ENCODE data around the gene KTN1. TPM values are rescaled to one million over a fixed set of nuclear protein-coding genes. Genes with fewer than 3 reads are reported as not detected.

KTN1 gene
- total and polyA plus RNA-seq, 2 donors, result 102 to 125 TPM

DNA sequence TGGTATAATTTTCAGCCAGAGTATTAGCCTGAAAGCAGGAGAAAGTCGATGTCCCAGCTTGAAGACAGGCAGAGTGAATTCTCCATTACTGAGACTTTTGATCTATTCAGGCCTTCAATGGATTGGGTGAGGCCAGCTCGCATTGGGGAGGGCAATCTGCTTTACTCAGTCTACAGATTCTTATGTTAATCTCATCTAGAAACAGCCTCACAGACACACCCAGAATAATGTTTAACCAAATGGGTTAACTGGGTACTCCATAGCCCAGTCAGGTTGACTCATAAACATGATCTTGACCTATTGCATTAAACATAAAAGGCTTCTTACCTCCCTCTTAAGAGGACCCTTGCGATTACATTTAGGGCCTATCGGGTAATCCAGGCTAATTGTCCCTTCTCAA lies 118.0 kb downstream of the KTN1 start:
- no peak for DNase-seq (ENCODE audit: low read depth in 6 of 9, low spot score in 9 of 9)
- Histone ChIP-seq H3K4me1 (ENCODE audit: control insufficient read depth in 2 of 2, insufficient read depth in 2 of 2, low read length in 2 of 2) (no peaks in the 10 kb centered on the region), H3K27ac (ENCODE audit: low read depth in 1 of 2, low read length in 1 of 2) (no peak overlapping the region), H3K27me3 (ENCODE audit: control insufficient read depth in 2 of 2, insufficient read depth in 1 of 2, low read length in 1 of 2) (no peaks in the 10 kb centered on the region), H3K36me3 (ENCODE audit: control insufficient read depth in 2 of 2, insufficient read depth in 2 of 2, low read length in 1 of 2) (peaks cover 0 to 4% of the 10 kb centered on the region in 2 donors), H3K4me3 (ENCODE audit: low read length in 2 of 2) (no peak overlapping the region), H3K9me3 (ENCODE audit: control insufficient read depth in 2 of 2, insufficient read depth in 1 of 2, low read length in 1 of 2) (no peaks in the 10 kb centered on the region)
- WGBS, result 98% methylated on average over 4 of the region's 4 CpGs

- WGBS, result 88% methylated on average over 7 of the region's 7 CpGs
- no peak overlapping the region for H3K27ac ChIP-seq (ENCODE audit: low read depth in 1 of 2, low read length in 1 of 2)
- DNase-seq (ENCODE audit: low read depth in 6 of 9, low spot score in 9 of 9), result no peak
- H3K36me3 ChIP-seq (ENCODE audit: control insufficient read depth in 2 of 2, insufficient read depth in 2 of 2, low read length in 1 of 2), result no peaks in the 10 kb centered on the region
- H3K9me3 ChIP-seq (ENCODE audit: control insufficient read depth in 2 of 2, insufficient read depth in 1 of 2, low read length in 1 of 2), result no peaks in the 10 kb centered on the region
- no peak overlapping the region for H3K4me3 ChIP-seq (ENCODE audit: low read length in 2 of 2)
- no peaks in the 10 kb centered on the region for H3K4me1 ChIP-seq (ENCODE audit: control insufficient read depth in 2 of 2, insufficient read depth in 2 of 2, low read length in 2 of 2)
- H3K27me3 ChIP-seq (ENCODE audit: control insufficient read depth in 2 of 2, insufficient read depth in 1 of 2, low read length in 1 of 2), result no peaks in the 10 kb centered on the region
Measured at GRCh38 chr14:55699131-55700057, 119.4 kb downstream of the KTN1 start.

- no peaks in the 10 kb centered on the region for H3K27me3 ChIP-seq (ENCODE audit: control insufficient read depth in 2 of 2, insufficient read depth in 1 of 2, low read length in 1 of 2)
Measured at GRCh38 chr14:55701638-55702037, 121.6 kb downstream of the KTN1 start.

DNA sequence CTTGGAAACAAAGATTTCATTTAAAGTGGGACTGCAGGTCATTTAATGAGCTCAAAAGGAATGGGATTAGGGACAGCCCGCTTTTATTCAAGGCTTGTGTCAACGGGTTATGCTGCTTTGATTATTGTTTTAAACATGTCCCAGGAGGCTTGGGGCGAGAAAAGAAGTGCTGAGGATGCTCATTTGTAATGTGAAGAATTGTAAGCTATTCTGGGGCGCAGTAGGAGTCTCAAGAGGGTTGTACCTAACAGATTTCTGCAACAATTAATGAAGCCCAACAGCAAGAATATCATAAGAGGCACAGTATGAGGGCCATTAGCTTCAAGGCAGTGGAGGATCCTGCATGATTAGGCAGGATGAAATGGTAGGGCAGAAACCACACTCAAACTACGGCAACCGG lies 122.5 kb downstream of the KTN1 start:
- WGBS, result 94% methylated on average over 6 of the region's 6 CpGs
- Histone ChIP-seq H3K27me3 (ENCODE audit: control insufficient read depth in 2 of 2, insufficient read depth in 1 of 2, low read length in 1 of 2) (no peaks in the 10 kb centered on the region), H3K27ac (ENCODE audit: low read depth in 1 of 2, low read length in 1 of 2) (no peak overlapping the region), H3K4me1 (ENCODE audit: control insufficient read depth in 2 of 2, insufficient read depth in 2 of 2, low read length in 2 of 2) (peaks cover 17 to 18% of the 10 kb centered on the region in 2 donors), H3K9me3 (ENCODE audit: control insufficient read depth in 2 of 2, insufficient read depth in 1 of 2, low read length in 1 of 2) (no peaks in the 10 kb centered on the region), H3K36me3 (ENCODE audit: control insufficient read depth in 2 of 2, insufficient read depth in 2 of 2, low read length in 1 of 2) (no peaks in the 10 kb centered on the region), H3K4me3 (ENCODE audit: low read length in 2 of 2) (no peak overlapping the region)
- no peak for DNase-seq (ENCODE audit: low read depth in 6 of 9, low spot score in 9 of 9)

More at GRCh38 chr14:55701638-55702037, 121.6 kb downstream of the KTN1 start:
- Histone ChIP-seq H3K36me3 (ENCODE audit: control insufficient read depth in 2 of 2, insufficient read depth in 2 of 2, low read length in 1 of 2) (no peaks in the 10 kb centered on the region), H3K9me3 (ENCODE audit: control insufficient read depth in 2 of 2, insufficient read depth in 1 of 2, low read length in 1 of 2) (no peaks in the 10 kb centered on the region), H3K27ac (ENCODE audit: low read depth in 1 of 2, low read length in 1 of 2) (no peak overlapping the region), H3K4me3 (ENCODE audit: low read length in 2 of 2) (no peak overlapping the region), H3K4me1 (ENCODE audit: control insufficient read depth in 2 of 2, insufficient read depth in 2 of 2, low read length in 2 of 2) (peaks cover 13 to 14% of the 10 kb centered on the region in 2 donors)
- no peak for DNase-seq (ENCODE audit: low read depth in 6 of 9, low spot score in 9 of 9)
- WGBS, result 98% methylated on average over 1 of the region's 1 CpG

DNA sequence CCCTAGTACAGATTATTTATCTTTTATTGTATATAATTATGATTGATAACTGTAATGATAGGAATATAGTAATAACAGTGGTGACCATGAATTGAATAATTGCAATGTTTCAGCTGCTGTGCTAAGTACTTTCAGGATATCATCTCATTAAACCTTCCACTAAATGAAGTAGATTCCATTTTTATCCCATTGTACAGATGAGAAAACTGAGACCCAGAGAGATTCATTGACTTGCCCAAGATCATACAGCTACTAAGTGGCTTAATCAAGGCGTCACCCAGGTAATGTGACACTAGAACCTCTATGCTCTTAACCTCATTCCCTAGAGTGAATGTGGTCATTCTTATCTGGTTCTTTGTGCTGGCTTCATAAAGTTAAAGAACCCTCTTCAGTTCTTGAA lies 124.6 kb downstream of the KTN1 start:
- no peak for DNase-seq (ENCODE audit: low read depth in 6 of 9, low spot score in 9 of 9)
- Histone ChIP-seq H3K27me3 (ENCODE audit: control insufficient read depth in 2 of 2, insufficient read depth in 1 of 2, low read length in 1 of 2) (no peaks in the 10 kb centered on the region), H3K9me3 (ENCODE audit: control insufficient read depth in 2 of 2, insufficient read depth in 1 of 2, low read length in 1 of 2) (no peaks in the 10 kb centered on the region), H3K4me3 (ENCODE audit: low read length in 2 of 2) (no peak overlapping the region), H3K36me3 (ENCODE audit: control insufficient read depth in 2 of 2, insufficient read depth in 2 of 2, low read length in 1 of 2) (no peaks in the 10 kb centered on the region), H3K27ac (ENCODE audit: low read depth in 1 of 2, low read length in 1 of 2) (no peak overlapping the region), H3K4me1 (ENCODE audit: control insufficient read depth in 2 of 2, insufficient read depth in 2 of 2, low read length in 2 of 2) (peaks cover 17 to 18% of the 10 kb centered on the region in 2 donors)
- 98% methylated on average over 1 of the region's 1 CpG for WGBS

DNA sequence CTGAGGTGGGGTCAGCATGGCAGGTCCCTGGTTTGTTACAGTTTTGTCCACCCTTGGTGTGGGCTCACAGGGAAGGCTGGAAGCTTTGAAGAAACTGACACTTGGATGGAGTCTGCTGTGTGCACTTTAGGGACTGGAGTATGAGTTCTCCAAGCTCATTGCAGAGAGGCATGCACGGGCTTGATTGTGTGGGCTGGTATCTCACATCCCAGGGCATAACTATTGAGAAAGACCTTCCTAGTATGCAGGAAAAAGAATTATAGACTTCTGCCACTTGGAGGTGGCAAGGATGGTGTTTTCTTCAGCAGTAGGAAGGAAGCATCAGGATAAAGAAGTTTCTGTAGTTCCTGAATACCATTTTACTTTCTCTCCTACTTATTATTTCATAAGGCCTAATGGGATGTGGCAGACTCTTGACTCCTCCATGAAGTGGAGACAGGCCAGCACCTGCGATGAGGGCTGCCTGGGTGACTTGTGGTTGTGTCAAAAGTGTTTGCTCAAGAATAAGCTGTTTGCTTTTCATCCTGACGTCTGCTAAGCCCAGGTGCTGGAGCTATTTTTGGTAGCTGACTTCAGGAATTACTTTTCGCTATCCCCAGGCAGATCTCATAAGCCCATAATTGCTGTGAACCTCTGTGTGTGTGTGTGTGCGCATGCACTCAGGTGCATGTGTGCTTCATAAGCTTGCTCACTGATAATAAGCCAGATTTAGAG lies 125.8 kb downstream of the KTN1 start:
- Histone ChIP-seq H3K4me3 (ENCODE audit: low read length in 2 of 2) (no peak overlapping the region), H3K27ac (ENCODE audit: low read depth in 1 of 2, low read length in 1 of 2) (peak overlapping the region; percentile 22 to 39), H3K36me3 (ENCODE audit: control insufficient read depth in 2 of 2, insufficient read depth in 2 of 2, low read length in 1 of 2) (no peaks in the 10 kb centered on the region), H3K4me1 (ENCODE audit: control insufficient read depth in 2 of 2, insufficient read depth in 2 of 2, low read length in 2 of 2) (peaks cover 17 to 18% of the 10 kb centered on the region in 2 donors), H3K27me3 (ENCODE audit: control insufficient read depth in 2 of 2, insufficient read depth in 1 of 2, low read length in 1 of 2) (no peaks in the 10 kb centered on the region), H3K9me3 (ENCODE audit: control insufficient read depth in 2 of 2, insufficient read depth in 1 of 2, low read length in 1 of 2) (no peaks in the 10 kb centered on the region)
- WGBS, result 32% methylated on average over 5 of the region's 5 CpGs
- DNase-seq (ENCODE audit: low read depth in 6 of 9, low spot score in 9 of 9), result peak in 8 of 9 donors; percentile 23 to 87 (median 52)

- no peaks in the 10 kb centered on the region for H3K36me3 ChIP-seq (ENCODE audit: control insufficient read depth in 2 of 2, insufficient read depth in 2 of 2, low read length in 1 of 2)
- 66% methylated on average over 1 of the region's 1 CpG for WGBS
- no peak for DNase-seq (ENCODE audit: low read depth in 6 of 9, low spot score in 9 of 9)
- no peaks in the 10 kb centered on the region for H3K27me3 ChIP-seq (ENCODE audit: control insufficient read depth in 2 of 2, insufficient read depth in 1 of 2, low read length in 1 of 2)
- peak overlapping the region in 1 of 2 donors; percentile 33 for H3K27ac ChIP-seq (ENCODE audit: low read depth in 1 of 2, low read length in 1 of 2)
- H3K4me1 ChIP-seq (ENCODE audit: control insufficient read depth in 2 of 2, insufficient read depth in 2 of 2, low read length in 2 of 2), result peaks cover 17 to 18% of the 10 kb centered on the region in 2 donors
- no peak overlapping the region for H3K4me3 ChIP-seq (ENCODE audit: low read length in 2 of 2)
- H3K9me3 ChIP-seq (ENCODE audit: control insufficient read depth in 2 of 2, insufficient read depth in 1 of 2, low read length in 1 of 2), result no peaks in the 10 kb centered on the region
Measured at GRCh38 chr14:55706365-55706684, 126.3 kb downstream of the KTN1 start.

GRCh38 chr14:55706893-55707292 lies 126.9 kb downstream of the KTN1 start:
- Histone ChIP-seq H3K9me3 (ENCODE audit: control insufficient read depth in 2 of 2, insufficient read depth in 1 of 2, low read length in 1 of 2) (no peaks in the 10 kb centered on the region), H3K27ac (ENCODE audit: low read depth in 1 of 2, low read length in 1 of 2) (no peak overlapping the region), H3K27me3 (ENCODE audit: control insufficient read depth in 2 of 2, insufficient read depth in 1 of 2, low read length in 1 of 2) (no peaks in the 10 kb centered on the region), H3K4me3 (ENCODE audit: low read length in 2 of 2) (no peak overlapping the region), H3K4me1 (ENCODE audit: control insufficient read depth in 2 of 2, insufficient read depth in 2 of 2, low read length in 2 of 2) (peaks cover 17 to 18% of the 10 kb centered on the region in 2 donors), H3K36me3 (ENCODE audit: control insufficient read depth in 2 of 2, insufficient read depth in 2 of 2, low read length in 1 of 2) (no peaks in the 10 kb centered on the region)
- DNase-seq (ENCODE audit: low read depth in 6 of 9, low spot score in 9 of 9), result no peak
- WGBS, result 95% methylated on average over 2 of the region's 2 CpGs

GRCh38 chr14:55707365-55707804 lies 127.4 kb downstream of the KTN1 start:
- H3K4me3 ChIP-seq (ENCODE audit: low read length in 2 of 2), result no peak overlapping the region
- H3K27ac ChIP-seq (ENCODE audit: low read depth in 1 of 2, low read length in 1 of 2), result no peak overlapping the region
- no peaks in the 10 kb centered on the region for H3K9me3 ChIP-seq (ENCODE audit: control insufficient read depth in 2 of 2, insufficient read depth in 1 of 2, low read length in 1 of 2)
- H3K36me3 ChIP-seq (ENCODE audit: control insufficient read depth in 2 of 2, insufficient read depth in 2 of 2, low read length in 1 of 2), result no peaks in the 10 kb centered on the region
- H3K4me1 ChIP-seq (ENCODE audit: control insufficient read depth in 2 of 2, insufficient read depth in 2 of 2, low read length in 2 of 2), result peaks cover 17 to 18% of the 10 kb centered on the region in 2 donors
- peak in 2 of 9 donors; percentile 40 to 66 for DNase-seq (ENCODE audit: low read depth in 6 of 9, low spot score in 9 of 9)
- no peaks in the 10 kb centered on the region for H3K27me3 ChIP-seq (ENCODE audit: control insufficient read depth in 2 of 2, insufficient read depth in 1 of 2, low read length in 1 of 2)
- 87% methylated on average over 6 of the region's 6 CpGs for WGBS

All from thymus (tissue), 11 donors.